Left lung (tissue), 10 donors: ENCODE data around the gene AP3B2. TPM values are rescaled to one million over a fixed set of nuclear protein-coding genes. Genes with fewer than 3 reads are reported as not detected.

Source experiments
- ATAC-seq: fragments of 200-7000 bp; cut with Tn5 transposase; one replicate; pipeline ENCODE4 v1.9.1; 2020; ENCODE audit warnings: moderate library complexity
- DNase-seq, 4 donors: peaks; one replicate each; pipeline ENCODE4 v3.0.0-alpha.2; 2013 to 2020
- H3K27ac ChIP-seq, 2 donors: fragments of 200-600 bp; sonication (generic) in 1 of 2; one replicate each; pipeline versions ENCODE4 v1.5.0 to v1.8.0; 2020 to 2021
- H3K27me3 ChIP-seq, 2 donors: fragments of 200-600 bp; sonication (generic) in 1 of 2; one replicate each; pipeline versions ENCODE4 v1.5.0 to v1.8.0; 2020 to 2021
- H3K36me3 ChIP-seq, 2 donors: fragments of 200-600 bp; sonication (generic) in 1 of 2; one replicate each; pipeline versions ENCODE4 v1.5.0 to v1.8.0; 2020 to 2021
- H3K4me1 ChIP-seq, 2 donors: fragments of 200-600 bp; one replicate each; pipeline ENCODE4 v1.8.0; 2021
- H3K4me3 ChIP-seq, 2 donors: fragments of 200-600 bp; sonication (generic) in 1 of 2; one replicate each; pipeline versions ENCODE4 v1.5.0 to v1.8.0; 2020 to 2021; ENCODE audit warnings: mild to moderate bottlenecking in 1 of 2
- H3K9me3 ChIP-seq, 2 donors: fragments of 200-600 bp; sonication (generic) in 1 of 2; one replicate each; pipeline versions ENCODE4 v1.5.0 to v1.8.0; 2020 to 2021
- CTCF ChIP-seq, 2 donors: fragments of 200-600 bp; sonication (generic) in 1 of 2; IDR thresholded peaks; one replicate each; pipeline versions ENCODE4 v1.5.0 to v1.8.0; 2021; ENCODE audit warnings: antibody characterized with exemption in 2 of 2
- intact Hi-C, 2 donors: fragments of 100-400 bp; cut with DNase I; formaldehyde crosslinking; loops; one replicate each; pipeline versions ENCODE4 v1.11.2 to v1.14.2; 2022
- polyA plus RNA-seq, 6 donors: library from polyadenylated mRNA; unstranded; fragments of 120-200 nt; gene quantifications; one replicate each; pipeline ENCODE4 v1.2.1, GENCODE V29; 2013; ENCODE audit not compliant: insufficient read length in 6 of 6
- total RNA-seq, 2 donors: library from RNA; stranded (reverse); fragmentation: NEBNext Ultra II Directional; extraction: Animal tissue kit (Norgen Biotek cat#: 25700); gene quantifications; one replicate each; pipeline ENCODE4 v1.2.1, GENCODE V29; 2021
- donor health status: DM: no; HTN: yes; CAD: no.
- donor health status: DM: no; HTN: no; CAD: no.

The AP3B2 gene
- total and polyA plus RNA-seq, 8 donors = 0.82 to 3.0 (median 2.1) TPM

DNA sequence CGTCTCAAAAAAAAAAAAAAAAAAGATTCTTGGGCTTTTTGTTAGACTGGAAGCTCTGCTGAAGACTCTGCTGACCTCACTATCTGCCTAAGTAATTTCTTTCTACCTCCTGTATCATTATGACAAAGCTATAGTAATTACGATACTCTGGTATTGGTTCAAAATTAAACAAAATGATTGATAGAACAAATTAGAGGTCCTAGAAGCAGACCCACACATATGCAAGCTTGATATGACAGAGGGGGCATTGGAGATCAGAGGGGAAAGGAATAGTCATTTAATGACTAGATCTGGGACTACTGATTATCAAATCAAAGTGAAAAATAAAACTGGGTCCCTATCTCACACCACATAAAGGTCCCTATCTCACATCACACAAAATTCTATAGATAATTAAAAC lies 21.9 kb upstream of the AP3B2 start:
- H3K4me3 ChIP-seq = no peak overlapping the region
- intact Hi-C loops = no loop called here
- no peaks in the 10 kb centered on the region for H3K9me3 ChIP-seq
- TF ChIP-seq CTCF (IDR thresholded peaks at IDR 0.05) = no peak
- ATAC-seq (no peak), DNase-seq (no peak)
- H3K27me3 ChIP-seq = no peaks in the 10 kb centered on the region
- H3K36me3 ChIP-seq = no peaks in the 10 kb centered on the region
- H3K27ac ChIP-seq = no peak overlapping the region
- no peaks in the 10 kb centered on the region for H3K4me1 ChIP-seq

- DNase-seq (no peak), ATAC-seq (no peak)
- TF ChIP-seq CTCF (IDR thresholded peaks at IDR 0.05) = no peak
- Histone ChIP-seq H3K4me1 (no peaks in the 10 kb centered on the region), H3K27me3 (no peaks in the 10 kb centered on the region), H3K4me3 (no peak overlapping the region), H3K36me3 (no peaks in the 10 kb centered on the region), H3K9me3 (no peaks in the 10 kb centered on the region), H3K27ac (no peak overlapping the region)
- intact Hi-C loops = no loop called here
Observed at GRCh38 chr15:82730022-82730530, 20.4 kb upstream of the AP3B2 start.

DNA sequence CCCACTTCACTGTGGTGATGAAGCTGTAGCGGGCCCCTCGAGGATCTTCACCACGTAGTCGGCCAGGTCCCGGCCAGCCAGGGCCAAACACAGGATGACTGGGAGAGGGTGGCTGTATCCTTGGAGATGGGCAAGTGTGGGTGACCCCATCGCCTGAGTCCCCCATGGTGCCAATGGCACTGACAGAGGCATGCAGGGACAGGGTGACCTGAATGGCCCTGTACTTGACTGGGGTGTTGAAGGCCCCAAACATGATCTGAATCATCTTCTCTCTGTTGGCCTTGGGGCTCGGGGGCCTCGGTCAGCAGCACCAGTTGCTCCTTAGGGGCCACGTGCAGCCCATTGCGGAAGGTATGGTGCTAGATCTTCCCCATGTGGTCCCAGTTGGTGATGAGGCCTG lies 17.1 kb upstream of the AP3B2 start:
- no peaks in the 10 kb centered on the region for H3K9me3 ChIP-seq
- H3K4me3 ChIP-seq = no peak overlapping the region
- intact Hi-C loops = no loop called here
- ATAC-seq (no peak), DNase-seq (no peak)
- no peak overlapping the region for H3K27ac ChIP-seq
- TF ChIP-seq CTCF (IDR thresholded peaks at IDR 0.05) = no peak
- H3K4me1 ChIP-seq = no peaks in the 10 kb centered on the region
- no peaks in the 10 kb centered on the region for H3K36me3 ChIP-seq
- H3K27me3 ChIP-seq = no peaks in the 10 kb centered on the region

GRCh38 chr15:82715003-82715402 lies 5.3 kb upstream of the AP3B2 start:
- Histone ChIP-seq H3K4me3 (no peak overlapping the region), H3K9me3 (peaks cover 0 to 6% of the 10 kb centered on the region in 2 donors), H3K27me3 (peaks cover 0 to 48% of the 10 kb centered on the region in 2 donors), H3K4me1 (peaks cover 2 to 5% of the 10 kb centered on the region in 2 donors), H3K36me3 (no peaks in the 10 kb centered on the region), H3K27ac (no peak overlapping the region)
- DNase-seq (no peak), ATAC-seq (no peak)
- no peak for TF ChIP-seq CTCF (IDR thresholded peaks at IDR 0.05)
- intact Hi-C loops = no loop called here

DNA sequence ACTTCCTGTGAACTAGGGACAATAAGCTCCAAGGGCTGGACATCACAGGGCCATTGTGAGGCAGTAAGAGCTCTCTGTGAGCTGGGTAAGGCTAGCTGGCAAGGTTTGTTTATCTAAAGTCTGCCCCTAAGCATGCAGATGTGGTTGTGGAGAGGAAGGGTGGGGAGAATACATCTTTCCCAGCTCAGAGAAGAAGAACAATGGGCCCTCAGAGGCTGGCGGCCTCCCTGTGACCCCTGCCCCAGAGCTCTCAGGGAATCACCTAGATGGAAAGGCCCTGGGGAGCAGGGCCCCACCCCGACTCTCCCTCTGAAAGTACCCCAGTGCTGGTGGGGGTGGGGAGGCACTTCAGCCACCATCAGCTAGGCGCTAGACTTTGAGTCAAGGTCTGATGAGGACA lies 4.3 kb upstream of the AP3B2 start:
- peaks cover 3 to 12% of the 10 kb centered on the region in 2 donors for H3K4me1 ChIP-seq
- no peak overlapping the region for H3K27ac ChIP-seq
- H3K27me3 ChIP-seq = peaks cover 0 to 55% of the 10 kb centered on the region in 2 donors
- no peak overlapping the region for H3K4me3 ChIP-seq
- ATAC-seq (no peak), DNase-seq (no peak)
- intact Hi-C loops = no loop called here
- H3K9me3 ChIP-seq = peaks cover 0 to 6% of the 10 kb centered on the region in 2 donors
- TF ChIP-seq CTCF (IDR thresholded peaks at IDR 0.05) = no peak
- no peaks in the 10 kb centered on the region for H3K36me3 ChIP-seq
